ENCODE data around the gene FGF9.
A peak's percentile ranks its signal among the peaks of the same experiment; 100 is the strongest.

The FGF9 gene

GRCh38 chr13:21670883-21671619, at the start of gene FGF9:
Gene FGF9 (plus strand): TSS chr13:21671073. CDS start chr13:21671913, 840 bp downstream.
- no peak for TF ChIP-seq ZNF274 (IDR thresholded peaks at IDR 0.05; ENCODE audit: low read depth, low read length)
- H3K4me3 ChIP-seq (ENCODE audit: low read length), result peak within 1 kb of the TSS; percentile 71

GRCh38 chr13:21625366-21625765, 45.5 kb upstream of the FGF9 start:
- no peak overlapping the region for H3K4me3 ChIP-seq (ENCODE audit: low read length)
- TF ChIP-seq ZNF274 (IDR thresholded peaks at IDR 0.05; ENCODE audit: low read depth, low read length), result no peak

- H3K4me3 ChIP-seq (ENCODE audit: low read length), result no peak overlapping the region
- TF ChIP-seq ZNF274 (IDR thresholded peaks at IDR 0.05; ENCODE audit: low read depth, low read length), result no peak
Observed at GRCh38 chr13:21632196-21632595, 38.7 kb upstream of the FGF9 start.

GRCh38 chr13:21636656-21637055, 34.2 kb upstream of the FGF9 start:
- H3K4me3 ChIP-seq (ENCODE audit: low read length), result no peak overlapping the region
- no peak for TF ChIP-seq ZNF274 (IDR thresholded peaks at IDR 0.05; ENCODE audit: low read depth, low read length)

GRCh38 chr13:21637296-21637695, 33.6 kb upstream of the FGF9 start:
- TF ChIP-seq ZNF274 (IDR thresholded peaks at IDR 0.05; ENCODE audit: low read depth, low read length), result no peak
- no peak overlapping the region for H3K4me3 ChIP-seq (ENCODE audit: low read length)

- H3K4me3 ChIP-seq (ENCODE audit: low read length), result no peak overlapping the region
- no peak for TF ChIP-seq ZNF274 (IDR thresholded peaks at IDR 0.05; ENCODE audit: low read depth, low read length)
Observed at GRCh38 chr13:21638319-21639282, 32.3 kb upstream of the FGF9 start.

- H3K4me3 ChIP-seq (ENCODE audit: low read length), result no peak overlapping the region
- no peak for TF ChIP-seq ZNF274 (IDR thresholded peaks at IDR 0.05; ENCODE audit: low read depth, low read length)
Observed at GRCh38 chr13:21639561-21639960, 31.3 kb upstream of the FGF9 start.

DNA sequence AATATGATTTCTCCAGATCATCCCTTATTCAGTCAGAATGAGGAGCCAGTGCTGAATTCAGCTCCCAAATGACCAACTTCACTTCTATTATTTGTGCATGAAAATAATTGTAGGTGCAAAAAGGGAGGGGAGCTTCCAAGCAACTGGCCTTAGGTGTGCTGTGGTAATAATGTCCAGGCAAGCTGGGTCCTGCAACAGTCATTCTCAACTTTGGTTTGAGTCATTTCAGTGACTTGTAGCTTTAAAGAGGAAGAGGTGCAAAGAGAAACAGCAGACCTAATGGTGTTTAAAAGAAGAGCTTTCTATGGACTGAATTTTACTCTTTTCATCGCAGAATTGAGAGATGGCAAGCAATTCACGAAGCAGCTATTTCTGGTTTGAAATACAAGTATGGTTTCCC, 29.2 kb upstream of the FGF9 start:
- H3K4me3 ChIP-seq (ENCODE audit: low read length), result no peak overlapping the region
- no peak for TF ChIP-seq ZNF274 (IDR thresholded peaks at IDR 0.05; ENCODE audit: low read depth, low read length)

DNA sequence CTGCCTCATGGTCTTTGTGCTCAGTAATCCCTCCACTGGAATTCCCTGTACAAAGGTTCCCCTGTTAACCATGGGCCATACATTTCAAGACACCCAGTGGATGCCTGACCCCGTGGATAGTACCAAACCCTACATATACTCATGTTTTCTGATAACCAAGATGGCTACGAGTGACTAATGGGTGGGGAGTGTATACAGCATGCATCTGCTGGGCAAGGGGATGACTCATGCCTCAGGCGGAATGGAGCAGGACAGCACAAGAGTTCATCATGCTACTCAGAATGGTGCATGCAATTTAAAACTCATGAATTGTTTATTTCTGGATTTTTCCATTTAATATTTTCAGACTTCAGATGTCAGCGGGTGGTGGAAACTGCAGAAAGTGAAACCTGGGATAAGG, 13.3 kb upstream of the FGF9 start:
- TF ChIP-seq ZNF274 (IDR thresholded peaks at IDR 0.05; ENCODE audit: low read depth, low read length), result no peak
- H3K4me3 ChIP-seq (ENCODE audit: low read length), result no peak overlapping the region

DNA sequence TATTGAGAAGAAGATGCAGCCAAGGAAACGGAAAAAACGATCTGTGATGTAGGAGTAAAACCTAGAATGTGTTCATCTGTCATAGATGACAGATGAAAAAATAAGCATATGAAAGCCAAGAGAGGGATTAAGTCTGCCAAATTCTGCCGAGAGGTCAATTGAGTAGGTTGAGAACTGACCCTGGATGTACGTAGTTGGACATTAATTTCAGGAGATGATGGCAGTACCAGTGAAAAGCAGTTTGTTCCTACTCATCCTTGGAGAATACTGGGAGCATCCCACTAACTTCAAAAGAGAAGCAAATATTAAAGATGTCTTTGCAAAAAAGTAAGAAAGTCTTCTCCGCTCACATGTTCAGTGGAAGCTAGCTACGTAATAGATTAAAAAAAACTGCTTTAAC, 11.8 kb upstream of the FGF9 start:
- no peak for TF ChIP-seq ZNF274 (IDR thresholded peaks at IDR 0.05; ENCODE audit: low read depth, low read length)

GRCh38 chr13:21661097-21661909, 9.6 kb upstream of the FGF9 start:
- H3K4me3 ChIP-seq (ENCODE audit: low read length), result no peak overlapping the region
- no peak for TF ChIP-seq ZNF274 (IDR thresholded peaks at IDR 0.05; ENCODE audit: low read depth, low read length)

More for the DNA sequence above, 11.8 kb upstream of the FGF9 start:
- no peak overlapping the region for H3K4me3 ChIP-seq (ENCODE audit: low read length)

- TF ChIP-seq ZNF274 (IDR thresholded peaks at IDR 0.05; ENCODE audit: low read depth, low read length), result no peak
- H3K4me3 ChIP-seq (ENCODE audit: low read length), result no peak overlapping the region
Observed at GRCh38 chr13:21663197-21663596, 7.7 kb upstream of the FGF9 start.

- TF ChIP-seq ZNF274 (IDR thresholded peaks at IDR 0.05; ENCODE audit: low read depth, low read length), result no peak
- H3K4me3 ChIP-seq (ENCODE audit: low read length), result peak overlapping the region; percentile 71; the same call in 1 of the 2 replicates
Observed at GRCh38 chr13:21668732-21669275, 2.1 kb upstream of the FGF9 start.

Data from GM08714 (cell line).